Subcutaneous adipose tissue (tissue), 4 donors: ENCODE data around the gene MSL2. TPM values are rescaled to one million over a fixed set of nuclear protein-coding genes. Genes with fewer than 3 reads are reported as not detected.

Experiments used
- CTCF ChIP-seq: fragments of 450-650 bp; IDR thresholded peaks from one replicate; pipeline ENCODE4 v1.5.1; 2016; ENCODE audit warnings: low read depth, mild to moderate bottlenecking, control low read depth, antibody characterized with exemption, moderate library complexity
- total RNA-seq, 4 donors: library from RNA; depleted of rRNA; stranded (reverse); fragments of >200 nt; gene quantifications; one replicate each; pipeline ENCODE4 v1.1.0, GENCODE V29; 2016

Gene MSL2
- total RNA-seq, 4 donors from 2014 or later, result 18.9 to 27.6 (median 24.6) TPM

DNA sequence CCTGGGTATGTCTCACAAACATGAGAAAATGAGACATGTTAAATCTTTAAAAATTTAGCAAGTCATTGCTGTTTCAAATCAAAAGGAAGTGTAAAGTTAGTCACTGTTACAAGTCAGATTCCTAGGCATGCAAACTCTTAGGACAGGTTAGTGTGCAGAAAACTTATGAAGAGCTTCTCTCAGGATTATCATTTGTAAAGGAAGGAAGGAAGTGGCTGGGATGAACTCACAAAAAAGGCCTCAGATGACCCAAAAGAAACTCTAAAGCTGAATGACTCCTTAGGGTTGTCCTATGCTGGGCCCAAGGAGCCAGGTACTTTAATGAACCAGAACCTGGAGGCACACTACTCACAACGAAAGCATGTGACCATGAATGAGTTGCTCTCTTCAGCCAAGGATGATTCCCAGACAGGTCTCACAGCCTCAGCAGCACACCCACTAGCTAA is 25.0 kb downstream of the MSL2 start:
- no peak for TF ChIP-seq CTCF

DNA sequence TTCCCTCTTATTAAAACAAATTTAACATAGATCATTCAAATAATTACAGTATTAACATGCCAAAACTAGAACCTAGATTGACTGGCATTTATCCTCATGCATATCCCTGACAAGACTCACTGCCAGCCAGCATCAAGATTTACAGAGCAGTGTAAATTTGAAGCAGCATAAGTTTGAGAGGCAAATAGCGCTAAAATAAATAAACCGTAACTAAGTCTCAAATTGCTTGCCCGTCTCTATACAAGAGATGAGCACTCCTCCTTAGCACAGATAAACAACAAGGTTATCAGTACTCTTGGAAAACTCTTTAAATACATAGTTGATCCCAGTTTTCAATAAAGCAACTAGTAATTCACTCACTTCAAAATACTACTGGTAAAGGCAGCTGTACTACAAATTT is 29.6 kb downstream of the MSL2 start:
- TF ChIP-seq CTCF, result no peak

DNA sequence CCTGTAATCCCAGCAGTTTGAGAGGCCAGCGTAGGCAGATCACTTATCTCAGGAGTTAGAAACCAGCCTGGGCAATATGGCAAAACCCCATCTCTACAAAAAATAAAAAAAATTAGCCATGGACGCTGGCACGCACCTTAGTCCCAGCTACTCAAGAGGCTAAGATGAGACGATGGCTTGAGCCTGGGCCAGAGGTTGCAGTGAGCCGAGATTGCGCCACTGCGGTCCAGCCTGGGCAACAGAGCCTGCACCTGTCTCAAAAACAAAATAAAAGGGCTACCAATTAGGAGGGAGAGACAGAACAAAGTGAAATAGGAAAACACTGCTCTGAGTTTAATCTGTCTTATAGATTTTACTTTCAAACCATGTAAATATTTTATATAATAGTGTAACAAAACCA is 33.8 kb downstream of the MSL2 start:
- TF ChIP-seq CTCF, result no peak

- TF ChIP-seq CTCF, result no peak
Observed at GRCh38 chr3:136161516-136161915, 34.6 kb downstream of the MSL2 start.

- no peak for TF ChIP-seq CTCF
Observed at GRCh38 chr3:136152963-136153362, 43.2 kb downstream of the MSL2 start.

DNA sequence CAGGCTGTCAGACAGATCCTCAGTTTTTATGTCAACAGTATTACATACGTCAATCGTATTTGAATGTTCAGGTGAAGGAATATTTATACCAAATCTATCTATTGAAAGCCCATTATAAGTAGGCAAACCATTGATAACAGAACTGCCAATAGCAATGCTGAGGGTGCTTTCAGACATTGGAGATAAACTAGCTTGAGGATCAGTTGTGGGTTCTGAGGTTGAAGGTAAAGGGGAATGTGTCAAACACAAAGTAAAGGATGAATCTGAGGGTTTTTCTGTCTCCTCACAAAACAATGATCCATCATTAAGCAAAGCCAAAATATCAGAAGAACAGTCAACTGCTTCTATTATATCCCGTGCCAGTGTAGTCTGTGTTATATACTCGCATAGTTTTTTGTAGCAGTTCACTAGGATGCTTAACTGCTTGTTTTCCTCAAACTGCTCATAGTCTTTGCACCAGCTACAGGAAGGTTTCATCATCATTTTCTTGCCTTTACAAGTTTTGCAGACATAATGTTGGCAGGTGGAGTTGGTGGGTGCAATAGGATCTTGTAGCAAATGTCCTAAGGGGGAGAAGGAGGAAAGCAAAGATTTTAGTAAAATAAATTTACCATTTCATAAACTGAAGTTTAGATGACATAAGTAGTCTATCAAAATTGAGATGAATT is 43.8 kb downstream of the MSL2 start:
- no peak for TF ChIP-seq CTCF

GRCh38 chr3:136151219-136151618 is 44.9 kb downstream of the MSL2 start:
- TF ChIP-seq CTCF, result no peak
